A673 (cell line): ENCODE data around the gene TRPM3. TPM values are rescaled to one million over a fixed set of nuclear protein-coding genes. Genes with fewer than 3 reads are reported as not detected.

ENCODE experiments used
- BruUV-seq: library from RNA; stranded (reverse); fragments of 400-500 nt; replicated peaks from 2 replicates; lab custom pipeline; 2021; lab: Mats Ljungman, UMichigan
- CTCF ChIA-PET: fragments of 300-600 bp; sonication (Branson Sonifier 250); formaldehyde crosslinking; loops from one replicate; lab custom pipeline; 2022; ENCODE audit warnings: antibody characterized with exemption; lab: Charles Lee
- POLR2A ChIA-PET: fragments of 300-600 bp; sonication (Branson Sonifier 250); formaldehyde crosslinking; loops from one replicate; lab custom pipeline; 2022; ENCODE audit warnings: antibody characterized with exemption; ENCODE audit not compliant: low non-redundant PET; lab: Charles Lee
- DNase-seq: peaks from one replicate; pipeline ENCODE4 v3.0.0-alpha.2; 2015; ENCODE audit warnings: low spot score
- H3K27ac ChIP-seq: fragments of 200-600 bp; sonication (generic); 2 replicates; pipeline ENCODE4 v1.5.1; 2016; ENCODE audit warnings: mixed run types, low read depth, mild to moderate bottlenecking, mixed read lengths, antibody characterized with exemption, low read length; ENCODE audit not compliant: poor library complexity, severe bottlenecking
- H3K27me3 ChIP-seq: fragments of 200-600 bp; sonication (generic); replicated peaks from 2 replicates; pipeline ENCODE4 v1.6.1; 2017; ENCODE audit warnings: mixed run types, low read depth, mild to moderate bottlenecking, mixed read lengths, antibody characterized with exemption, low read length; ENCODE audit not compliant: insufficient read depth, poor library complexity
- H3K36me3 ChIP-seq: fragments of 200-600 bp; sonication (generic); 2 replicates; pipeline ENCODE4 v1.6.1; 2016; ENCODE audit warnings: mixed run types, mild to moderate bottlenecking, mixed read lengths, antibody characterized with exemption, low read length; ENCODE audit not compliant: insufficient read depth, poor library complexity, severe bottlenecking
- H3K4me1 ChIP-seq: fragments of 200-600 bp; sonication (generic); 2 replicates; pipeline ENCODE4 v1.6.1; 2017; ENCODE audit warnings: mixed run types, mild to moderate bottlenecking, mixed read lengths, antibody characterized with exemption, low read length; ENCODE audit not compliant: insufficient read depth, poor library complexity, severe bottlenecking
- H3K4me3 ChIP-seq: fragments of 200-600 bp; sonication (generic); 2 replicates; pipeline ENCODE4 v1.5.1; 2016; ENCODE audit warnings: low read depth, mixed run types, mild to moderate bottlenecking, mixed read lengths, low read length; ENCODE audit not compliant: poor library complexity, severe bottlenecking
- H3K9me3 ChIP-seq: fragments of 200-600 bp; sonication (generic); 2 replicates; pipeline ENCODE4 v1.6.1; 2016; ENCODE audit warnings: mixed run types, low read depth, mild to moderate bottlenecking, mixed read lengths, antibody characterized with exemption, low read length; ENCODE audit not compliant: poor library complexity, severe bottlenecking
- CTCF ChIP-seq: fragments of 300-800, 200-600 bp; sonication (generic); conservative IDR thresholded peaks from 2 replicates; pipeline ENCODE4 v1.5.1; 2017; ENCODE audit warnings: low read depth, mild to moderate bottlenecking, antibody characterized with exemption, low read length, moderate library complexity, mixed read lengths
- EZH2 ChIP-seq: fragments of 200-600 bp; sonication (generic); IDR thresholded peaks from 2 replicates; pipeline ENCODE4 v1.6.1; 2017; ENCODE audit warnings: borderline replicate concordance, low read depth, mild to moderate bottlenecking, mixed read lengths, antibody characterized with exemption, low read length; ENCODE audit not compliant: poor library complexity, severe bottlenecking
- intact Hi-C: fragments of 100-400 bp; cut with micrococcal nuclease; formaldehyde crosslinking; loops from one replicate; pipeline ENCODE4 v1.10.0; 2022; ENCODE audit not compliant: unreplicated experiment
- total RNA-seq: library from RNA; stranded (reverse); gene quantifications from 2 replicates; pipeline ENCODE4 v1.2.3, GENCODE V29; 2021

The TRPM3 gene
- total RNA-seq, 1 experiment from 2014 or later, result not detected

GRCh38 chr9:70534061-70534460 is 587.4 kb downstream of the TRPM3 start:
- no TSS peak for BruUV-seq
- TF ChIP-seq EZH2 (no peak), CTCF (no peak)
- ChIA-PET POLR2A (no interaction called here), CTCF (no interaction called here)
- Histone ChIP-seq H3K27me3 (no peaks in the 10 kb centered on the region), H3K9me3 (no peaks in the 10 kb centered on the region), H3K4me3 (no peak overlapping the region), H3K4me1 (no peaks in the 10 kb centered on the region), H3K27ac (no peak overlapping the region), H3K36me3 (no peaks in the 10 kb centered on the region)
- intact Hi-C loops, result no loop called here
- DNase-seq, result no peak

GRCh38 chr9:70533492-70533891 is 587.9 kb downstream of the TRPM3 start:
- TF ChIP-seq EZH2 (no peak), CTCF (no peak)

GRCh38 chr9:70532716-70533115 is 588.7 kb downstream of the TRPM3 start:
- CTCF ChIA-PET, result no interaction called here
- BruUV-seq, result no TSS peak
- no peak for DNase-seq
- no peak overlapping the region for H3K27ac ChIP-seq
- no peak for TF ChIP-seq CTCF
- no peak for TF ChIP-seq EZH2
- intact Hi-C loops, result no loop called here
- no peak overlapping the region for H3K4me3 ChIP-seq
- H3K9me3 ChIP-seq, result no peaks in the 10 kb centered on the region
- H3K4me1 ChIP-seq, result no peaks in the 10 kb centered on the region
- H3K27me3 ChIP-seq, result no peaks in the 10 kb centered on the region
- H3K36me3 ChIP-seq, result no peaks in the 10 kb centered on the region
- POLR2A ChIA-PET, result no interaction called here

More at GRCh38 chr9:70533492-70533891, 587.9 kb downstream of the TRPM3 start:
- Histone ChIP-seq H3K4me1 (no peaks in the 10 kb centered on the region), H3K9me3 (no peaks in the 10 kb centered on the region), H3K27me3 (no peaks in the 10 kb centered on the region), H3K36me3 (no peaks in the 10 kb centered on the region), H3K4me3 (no peak overlapping the region), H3K27ac (no peak overlapping the region)
- ChIA-PET POLR2A (no interaction called here), CTCF (no interaction called here)
- intact Hi-C loops, result no loop called here
- no TSS peak for BruUV-seq
- DNase-seq, result peak; percentile 25
